Uterus (tissue), 4 donors: ENCODE results near the gene SAXO1. TPM values are rescaled to one million over a fixed set of nuclear protein-coding genes. Genes with fewer than 3 reads are reported as not detected.
A peak's percentile ranks its signal among the peaks of the same experiment; 100 is the strongest.

Experiments used
- DNase-seq, 2 donors: peaks; one replicate each; pipeline ENCODE4 v3.0.0-alpha.2; 2019 to 2020
- H3K27ac ChIP-seq, 2 donors: fragments of 200-600 bp; sonication (generic); 1 replicate in 1 of 2; 2 replicates in 1 of 2; pipeline ENCODE4 v1.5.1; 2016 to 2018
- H3K27me3 ChIP-seq, 2 donors: fragments of 200-600 bp; sonication (generic); one replicate each; pipeline ENCODE4 v1.5.1; 2018 to 2019; ENCODE audit warnings: control low read depth in 1 of 2
- H3K36me3 ChIP-seq, 2 donors: fragments of 200-600 bp; sonication (generic); one replicate each; pipeline ENCODE4 v1.5.1; 2019; ENCODE audit warnings: control low read depth in 1 of 2
- H3K4me1 ChIP-seq, 2 donors: fragments of 200-600 bp; sonication (generic); one replicate each; pipeline ENCODE4 v1.5.1; 2018 to 2019; ENCODE audit warnings: control low read depth in 1 of 2
- H3K4me3 ChIP-seq, 2 donors: fragments of 200-600 bp; sonication (generic); 1 replicate in 1 of 2; 2 replicates in 1 of 2; pipeline ENCODE4 v1.5.1; 2018 to 2019; ENCODE audit warnings: mild to moderate bottlenecking in 1 of 2
- H3K9me3 ChIP-seq, 2 donors: fragments of 200-600 bp; sonication (generic); one replicate each; pipeline ENCODE4 v1.5.1; 2019; ENCODE audit warnings: control low read depth in 1 of 2
- POLR2A ChIP-seq, 2 donors: fragments of 450-650 bp; IDR thresholded peaks; one replicate each; pipeline ENCODE4 v1.6.1; 2016; ENCODE audit warnings: antibody characterized with exemption in 2 of 2, mild to moderate bottlenecking in 1 of 2, moderate library complexity in 1 of 2
- intact Hi-C: fragments of 100-400 bp; cut with DNase I; formaldehyde crosslinking; loops from one replicate; pipeline ENCODE4 v1.15.1; 2023; ENCODE audit warnings: low total_unique reads
- total RNA-seq, 4 donors: library from RNA; depleted of rRNA in 3 of 4; stranded (reverse); fragments of >200 nt in 3 of 4; gene quantifications; one replicate each; pipeline versions ENCODE4 v1.1.0 to v1.2.4, GENCODE V29; 2014 to 2023
- TF ChIP-seq, protein P1 (sequence below), 4 experiments: fragments of 200-600 bp in 2 of 4; fragments of 450-650 bp in 2 of 4; sonication (generic) in 2 of 4; IDR thresholded peaks; one replicate each; pipeline ENCODE4 v1.5.1; 2016 to 2019; ENCODE audit warnings: antibody characterized with exemption in 4 of 4, mild to moderate bottlenecking in 2 of 4, moderate library complexity in 1 of 4
- donor health status: DM: yes; HTN: yes; CAD: no.

The SAXO1 gene
- total RNA-seq, 4 donors from 2014 or later: 0.14 to 0.37 TPM; not detected in 2

DNA sequence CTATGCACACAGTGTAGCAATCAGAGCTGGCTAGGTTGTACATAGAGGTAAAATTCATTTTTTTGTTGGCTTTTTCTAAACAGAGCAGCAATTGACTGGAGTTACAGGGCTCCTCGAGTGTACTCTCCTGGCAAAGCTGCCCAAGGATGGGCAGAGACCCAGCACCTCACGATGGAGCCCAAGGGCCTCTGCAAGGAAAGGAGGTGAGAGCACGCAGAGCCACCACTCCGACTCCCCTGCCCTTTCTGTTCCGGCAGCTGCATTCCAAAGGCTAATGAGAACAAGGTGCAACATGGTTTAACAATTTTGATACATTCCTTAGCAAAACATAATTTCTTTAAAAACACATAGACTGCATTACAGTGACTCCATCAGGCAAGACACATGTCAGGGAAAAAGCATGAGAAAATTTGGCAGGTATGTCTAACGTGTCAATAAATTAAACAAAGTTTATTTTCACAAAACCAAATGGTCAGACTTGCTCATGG is 47.5 kb downstream of the SAXO1 start:
- H3K4me3 ChIP-seq: no peak overlapping the region
- H3K9me3 ChIP-seq: no peaks in the 10 kb centered on the region
- no peak overlapping the region for H3K27ac ChIP-seq
- H3K27me3 ChIP-seq: no peaks in the 10 kb centered on the region
- peaks cover 0 to 5% of the 10 kb centered on the region in 2 donors for H3K4me1 ChIP-seq
- H3K36me3 ChIP-seq: no peaks in the 10 kb centered on the region
- DNase-seq: no peak
- intact Hi-C loops: no loop called here
- TF ChIP-seq POLR2A (IDR thresholded peaks at IDR 0.05): no peak
- TF ChIP-seq, protein P1, sequence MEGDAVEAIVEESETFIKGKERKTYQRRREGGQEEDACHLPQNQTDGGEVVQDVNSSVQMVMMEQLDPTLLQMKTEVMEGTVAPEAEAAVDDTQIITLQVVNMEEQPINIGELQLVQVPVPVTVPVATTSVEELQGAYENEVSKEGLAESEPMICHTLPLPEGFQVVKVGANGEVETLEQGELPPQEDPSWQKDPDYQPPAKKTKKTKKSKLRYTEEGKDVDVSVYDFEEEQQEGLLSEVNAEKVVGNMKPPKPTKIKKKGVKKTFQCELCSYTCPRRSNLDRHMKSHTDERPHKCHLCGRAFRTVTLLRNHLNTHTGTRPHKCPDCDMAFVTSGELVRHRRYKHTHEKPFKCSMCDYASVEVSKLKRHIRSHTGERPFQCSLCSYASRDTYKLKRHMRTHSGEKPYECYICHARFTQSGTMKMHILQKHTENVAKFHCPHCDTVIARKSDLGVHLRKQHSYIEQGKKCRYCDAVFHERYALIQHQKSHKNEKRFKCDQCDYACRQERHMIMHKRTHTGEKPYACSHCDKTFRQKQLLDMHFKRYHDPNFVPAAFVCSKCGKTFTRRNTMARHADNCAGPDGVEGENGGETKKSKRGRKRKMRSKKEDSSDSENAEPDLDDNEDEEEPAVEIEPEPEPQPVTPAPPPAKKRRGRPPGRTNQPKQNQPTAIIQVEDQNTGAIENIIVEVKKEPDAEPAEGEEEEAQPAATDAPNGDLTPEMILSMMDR (IDR thresholded peaks at IDR 0.05): no peak

DNA sequence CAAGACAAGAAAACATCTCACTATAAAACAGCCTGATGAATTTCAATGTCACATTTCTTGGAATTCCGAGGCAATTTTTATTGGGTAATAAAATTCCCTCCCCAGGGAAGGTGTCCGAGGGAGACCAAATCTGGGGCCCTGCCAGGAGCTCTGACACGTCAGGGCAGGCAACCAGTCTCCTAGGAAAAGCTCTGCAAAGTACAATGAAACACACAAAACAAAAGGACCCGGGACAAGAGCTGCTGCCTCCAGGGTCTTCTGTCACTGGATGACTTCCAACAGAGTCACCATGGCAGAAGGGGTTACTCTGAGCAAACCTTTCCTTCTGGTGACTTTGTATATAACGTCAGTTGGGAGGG is 50.8 kb downstream of the SAXO1 start:
- intact Hi-C loops: no loop called here
- H3K27ac ChIP-seq: peak overlapping the region; percentile 19 to 67
- no peak overlapping the region for H3K4me3 ChIP-seq
- H3K27me3 ChIP-seq: no peaks in the 10 kb centered on the region
- TF ChIP-seq, protein P1 (IDR thresholded peaks at IDR 0.05): no peak
- DNase-seq: peak in 1 of 2 donors; percentile 35
- peaks cover 0 to 12% of the 10 kb centered on the region in 2 donors for H3K4me1 ChIP-seq
- no peaks in the 10 kb centered on the region for H3K9me3 ChIP-seq
- H3K36me3 ChIP-seq: no peaks in the 10 kb centered on the region

DNA sequence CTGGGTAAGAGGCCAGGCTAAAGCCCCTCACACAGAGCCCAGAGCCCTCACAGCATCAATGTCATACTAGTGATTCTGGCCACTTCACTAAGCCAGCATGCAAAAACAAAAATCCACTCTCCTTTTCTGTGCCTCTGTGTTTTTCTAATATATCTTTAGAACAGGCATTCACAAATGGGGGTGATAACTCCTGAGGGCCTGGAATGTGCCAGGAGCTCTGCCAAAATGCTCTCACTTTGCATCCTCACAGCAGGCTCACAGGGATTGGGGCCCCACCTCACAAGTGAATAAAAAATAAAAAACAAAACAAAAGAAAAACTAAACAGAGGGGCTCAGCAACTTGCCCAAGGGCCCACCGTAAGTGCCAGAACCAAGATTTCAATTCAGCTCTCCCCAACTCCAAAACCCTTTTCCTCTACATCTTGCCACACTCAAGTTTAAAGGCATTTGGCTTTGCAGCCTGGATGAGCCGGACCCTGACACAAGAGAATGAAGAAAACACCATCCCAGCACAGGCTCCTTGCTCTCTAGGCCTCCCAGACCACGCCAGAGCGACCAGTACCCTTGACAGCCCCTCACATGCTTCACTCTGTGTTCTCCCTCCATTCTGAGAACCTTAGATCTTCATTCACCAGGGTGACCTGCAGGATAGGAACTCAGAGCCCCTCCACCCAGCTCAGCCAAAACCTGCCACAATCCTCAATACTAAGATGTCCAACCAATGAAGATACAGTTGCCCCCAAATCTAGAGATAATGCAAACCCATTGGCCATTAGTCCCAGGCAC is 51.3 kb downstream of the SAXO1 start:
- Histone ChIP-seq H3K4me3 (no peak overlapping the region), H3K4me1 (peaks cover 0 to 12% of the 10 kb centered on the region in 2 donors), H3K36me3 (no peaks in the 10 kb centered on the region), H3K9me3 (no peaks in the 10 kb centered on the region), H3K27ac (peak overlapping the region; percentile 24 to 67), H3K27me3 (no peaks in the 10 kb centered on the region)
- intact Hi-C loops: no loop called here
- TF ChIP-seq POLR2A (IDR thresholded peaks at IDR 0.05): no peak
- TF ChIP-seq, protein P1 (IDR thresholded peaks at IDR 0.05): no peak
- peak in 1 of 2 donors; percentile 28 for DNase-seq

DNA sequence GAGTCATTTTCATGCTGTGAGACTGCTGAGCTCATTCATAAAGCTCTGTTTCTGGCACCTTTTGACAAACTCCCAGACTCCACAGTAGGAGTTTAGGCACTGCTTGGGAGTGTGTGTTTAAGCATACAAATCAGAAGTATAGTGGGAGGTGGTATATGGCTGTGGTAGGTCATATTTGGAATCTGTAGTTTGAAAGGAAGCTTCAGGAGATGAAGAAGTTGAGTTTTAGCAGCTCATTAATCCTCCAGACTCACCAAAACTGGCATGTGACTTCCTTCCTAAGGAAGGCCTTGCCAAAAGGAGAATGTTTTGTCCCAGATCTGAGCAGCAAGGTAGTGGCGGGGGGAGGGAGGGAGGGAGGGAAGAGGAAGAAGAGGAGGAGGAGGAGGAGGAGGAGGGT is 52.8 kb downstream of the SAXO1 start:
- TF ChIP-seq, protein P1 (IDR thresholded peaks at IDR 0.05): no peak
- TF ChIP-seq POLR2A (IDR thresholded peaks at IDR 0.05): no peak
- intact Hi-C loops: no loop called here
- Histone ChIP-seq H3K4me1 (peaks cover 0 to 12% of the 10 kb centered on the region in 2 donors), H3K9me3 (no peaks in the 10 kb centered on the region), H3K4me3 (no peak overlapping the region), H3K27me3 (no peaks in the 10 kb centered on the region), H3K36me3 (no peaks in the 10 kb centered on the region), H3K27ac (peak overlapping the region; percentile 67 to 72)
- DNase-seq: no peak

DNA sequence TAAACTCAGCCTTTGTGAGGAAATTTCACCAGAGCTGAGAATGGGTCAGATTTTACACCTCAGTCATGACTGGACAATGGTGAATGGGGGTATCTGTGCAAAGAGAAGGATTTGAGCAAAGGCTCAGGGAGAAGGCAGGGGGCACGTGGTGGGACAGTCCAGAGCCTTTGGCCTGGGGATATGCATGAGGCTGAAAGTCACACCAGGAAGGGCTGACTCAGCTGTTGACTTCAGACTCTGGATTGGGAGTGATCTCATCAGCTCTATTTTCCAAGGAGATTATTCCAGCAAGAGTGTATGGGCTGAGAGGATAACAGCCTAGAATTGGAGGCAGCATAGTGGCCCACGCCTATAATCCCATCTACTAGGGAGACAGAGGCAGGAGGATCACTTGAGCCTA is 53.6 kb downstream of the SAXO1 start:
- peak overlapping the region; percentile 67 to 72 for H3K27ac ChIP-seq
- peaks cover 0 to 12% of the 10 kb centered on the region in 2 donors for H3K4me1 ChIP-seq
- intact Hi-C loops: no loop called here
- DNase-seq: no peak
- no peak overlapping the region for H3K4me3 ChIP-seq
- no peaks in the 10 kb centered on the region for H3K9me3 ChIP-seq
- no peaks in the 10 kb centered on the region for H3K36me3 ChIP-seq
- no peaks in the 10 kb centered on the region for H3K27me3 ChIP-seq
- TF ChIP-seq, protein P1 (IDR thresholded peaks at IDR 0.05): no peak
- TF ChIP-seq POLR2A (IDR thresholded peaks at IDR 0.05): no peak
